GM21447 (cell line): ENCODE measurements around the gene SCML1.

ENCODE experiments used
- ATAC-seq: cut with Tn5 transposase; IDR thresholded peaks from one replicate; pipeline ENCODE4 v1.9.1; 2021; ENCODE audit not compliant: unreplicated experiment

The SCML1 gene

GRCh38 chrX:17736856-17737709 is at the start of gene SCML1:
Gene SCML1 (plus strand): TSS chrX:17737493. CDS start chrX:17744187, 6,694 bp downstream.
- ATAC-seq: peak; percentile 75

DNA sequence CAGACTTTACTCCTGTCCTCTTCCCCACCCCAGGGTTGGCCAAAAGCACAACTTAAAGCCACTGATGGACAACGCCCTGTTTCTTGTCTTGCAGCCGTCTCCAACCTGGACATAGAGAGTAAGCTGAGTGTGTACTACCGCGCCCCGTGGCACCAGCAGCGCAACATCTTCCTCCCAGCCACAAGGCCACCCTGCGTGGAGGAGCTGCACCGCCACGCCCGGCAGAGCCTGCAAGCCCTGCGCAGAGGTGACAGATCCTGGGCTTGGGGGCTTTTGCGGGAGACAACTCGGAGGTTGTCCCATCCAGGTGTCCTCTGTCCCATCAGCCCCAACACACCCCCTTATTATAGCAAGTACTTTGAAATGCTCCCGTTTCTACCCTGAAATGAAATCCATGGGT is 49.6 kb upstream of the SCML1 start:
- ATAC-seq: no peak

GRCh38 chrX:17689971-17690409 is 47.3 kb upstream of the SCML1 start:
- ATAC-seq: no peak

- ATAC-seq: no peak
Measured at GRCh38 chrX:17692709-17693346, 44.5 kb upstream of the SCML1 start.

- ATAC-seq: no peak
Measured at GRCh38 chrX:17697191-17697590, 40.1 kb upstream of the SCML1 start.

GRCh38 chrX:17700976-17701375 is 36.3 kb upstream of the SCML1 start:
- no peak for ATAC-seq

- no peak for ATAC-seq
Measured at GRCh38 chrX:17703201-17703600, 34.1 kb upstream of the SCML1 start.

GRCh38 chrX:17705211-17705610 is 32.1 kb upstream of the SCML1 start:
- no peak for ATAC-seq

DNA sequence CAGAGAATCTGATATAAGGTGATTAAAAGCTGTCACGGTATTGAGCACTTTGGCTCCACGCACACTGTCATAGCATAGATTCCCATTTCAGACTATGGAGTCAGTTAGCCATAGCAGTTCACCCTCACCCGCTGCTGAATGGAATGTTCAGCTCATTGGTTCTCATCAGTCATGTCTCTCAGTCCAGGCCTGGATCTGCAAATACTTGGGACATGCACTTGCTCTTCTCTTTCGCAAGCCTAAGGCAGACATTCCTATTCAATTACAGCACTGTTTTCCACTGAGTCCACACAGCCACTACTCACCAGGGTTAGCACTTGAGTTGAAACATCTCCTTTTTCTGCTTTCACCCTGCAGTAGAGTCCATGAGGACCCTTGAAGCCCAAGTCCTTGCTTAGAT is 30.6 kb upstream of the SCML1 start:
- ATAC-seq: no peak

DNA sequence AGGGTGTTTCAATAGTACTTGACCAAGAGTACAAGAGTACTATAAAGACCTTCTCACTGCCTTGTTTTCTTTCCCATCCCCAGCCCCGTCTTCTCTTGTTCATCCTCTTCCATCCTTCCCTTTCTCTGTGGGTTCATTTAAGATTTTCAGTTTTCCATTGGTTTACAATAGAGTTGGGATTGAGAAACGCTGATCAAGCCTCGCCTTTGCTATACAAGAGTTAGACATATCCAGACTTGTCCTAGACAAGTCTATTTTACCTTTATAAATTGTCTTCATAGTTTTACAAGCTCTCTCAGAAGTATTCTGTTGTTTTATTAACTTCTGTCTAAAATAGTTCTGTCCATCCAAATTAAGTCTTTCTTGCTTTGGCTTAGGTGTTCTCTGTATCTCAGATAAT is 29.6 kb upstream of the SCML1 start:
- no peak for ATAC-seq

GRCh38 chrX:17710871-17711301 is 26.4 kb upstream of the SCML1 start:
- no peak for ATAC-seq

DNA sequence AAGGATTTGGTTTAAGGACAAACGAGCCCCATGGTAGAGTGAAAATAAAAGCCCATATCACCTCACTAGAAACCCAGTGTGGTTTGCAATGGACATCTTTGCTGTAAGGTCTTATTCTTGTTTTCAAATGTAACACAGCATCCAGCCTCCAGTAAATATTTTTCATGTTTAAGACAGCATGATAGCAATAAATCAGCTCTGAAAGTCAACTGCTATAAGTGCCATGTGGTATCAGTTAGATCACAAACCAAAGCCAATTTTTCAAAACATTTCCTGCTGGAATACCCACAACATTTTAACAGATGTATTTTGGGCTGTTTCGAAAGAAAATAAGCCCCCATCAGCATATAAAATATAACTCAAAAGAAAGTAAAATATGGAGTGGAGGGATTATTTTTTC is 24.0 kb upstream of the SCML1 start:
- ATAC-seq: no peak

DNA sequence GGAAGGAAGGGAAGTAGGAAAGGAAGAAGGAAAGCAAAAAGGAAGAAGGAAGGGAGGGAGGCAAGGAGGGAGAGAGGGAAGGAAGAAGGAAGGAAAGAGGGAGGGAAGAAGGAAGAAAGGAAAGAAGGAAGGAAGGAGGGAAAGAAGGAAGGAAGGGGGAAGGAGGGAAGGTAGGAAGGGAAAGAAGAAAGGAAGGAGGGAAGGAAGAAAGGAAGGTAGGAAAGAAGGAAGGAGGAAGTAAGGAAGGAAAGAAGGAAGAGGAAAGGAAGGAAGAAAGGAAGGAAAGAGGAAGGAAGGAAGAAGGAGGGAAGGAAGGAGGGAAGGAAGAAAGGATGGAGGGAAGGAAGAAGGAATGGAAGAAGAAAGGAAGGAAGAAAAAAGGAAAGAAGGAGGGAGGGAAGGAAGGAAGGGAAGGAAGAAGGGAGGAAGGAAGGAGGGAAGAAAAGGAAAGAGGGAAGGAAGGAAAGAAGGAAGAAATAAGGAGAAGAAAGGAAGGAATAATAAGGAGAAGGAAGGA is 18.6 kb upstream of the SCML1 start:
- ATAC-seq: no peak

DNA sequence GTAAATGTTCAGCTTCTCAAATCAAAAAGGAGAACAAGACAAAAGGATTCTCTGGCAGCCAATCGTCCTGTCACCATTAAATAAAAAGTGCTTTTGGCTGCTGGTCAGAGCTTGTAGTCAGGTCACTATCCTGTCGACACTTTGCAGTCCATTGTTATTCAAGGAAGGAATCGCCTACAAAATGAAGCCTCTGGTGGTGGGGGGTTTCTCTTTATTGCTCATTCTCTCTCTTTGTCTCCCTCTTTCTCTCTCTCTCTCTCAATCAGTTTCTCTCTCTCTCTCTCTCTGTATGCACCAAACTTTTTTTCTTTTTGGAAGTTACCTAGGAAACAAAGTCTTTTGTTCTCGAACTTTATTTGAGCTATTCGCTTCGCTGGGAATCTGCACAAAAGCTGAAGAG is 17.6 kb upstream of the SCML1 start:
- no peak for ATAC-seq

- no peak for ATAC-seq
Measured at GRCh38 chrX:17721715-17722114, 15.6 kb upstream of the SCML1 start.

- ATAC-seq: no peak
Measured at GRCh38 chrX:17725181-17725580, 12.1 kb upstream of the SCML1 start.

DNA sequence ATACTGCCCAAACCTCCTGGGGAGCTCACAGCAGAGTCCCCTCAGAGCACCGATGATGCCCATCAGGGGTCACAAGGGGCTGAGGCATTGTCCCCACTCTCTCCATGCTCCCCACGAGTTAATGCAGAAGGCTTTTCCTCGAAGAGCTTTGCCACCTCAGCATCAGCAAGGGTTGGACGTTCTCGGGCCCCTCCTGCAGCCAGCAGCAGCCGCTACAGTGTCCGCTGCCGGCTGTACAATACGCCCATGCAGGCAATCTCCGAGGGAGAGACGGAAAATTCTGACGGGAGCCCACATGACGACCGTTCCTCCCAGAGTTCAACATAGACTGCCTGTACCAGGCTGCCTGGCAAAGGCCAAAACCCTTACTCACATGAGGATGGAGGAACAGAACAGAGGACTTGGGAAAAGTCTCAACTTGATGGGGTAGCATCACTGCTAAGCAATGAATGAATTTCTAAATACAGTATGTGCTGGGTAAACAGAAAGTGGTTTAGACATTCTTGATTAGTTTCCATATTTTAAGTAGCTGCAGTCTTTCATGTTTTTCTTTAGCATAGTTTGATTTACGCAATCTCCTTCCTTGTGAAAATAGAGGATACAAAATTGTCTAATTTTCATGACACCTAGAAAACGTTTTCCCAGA is 5.0 kb upstream of the SCML1 start:
- ATAC-seq: no peak

GRCh38 chrX:17735406-17735805 is 1.9 kb upstream of the SCML1 start:
- ATAC-seq: no peak

GRCh38 chrX:17736478-17736855 is 826 bp upstream of the SCML1 start:
- no peak for ATAC-seq

- no peak for ATAC-seq
Measured at GRCh38 chrX:17737710-17737985, 355 bp downstream of the SCML1 start.

- no peak for ATAC-seq
Measured at GRCh38 chrX:17737986-17738713, 857 bp downstream of the SCML1 start.
